Neuronal stem cell (in vitro differentiated cells): ENCODE data around the gene LCAT.

Experiments
- DNase-seq: peaks from one replicate; pipeline ENCODE4 v3.0.0-alpha.2; 2013; ENCODE audit warnings: low spot score
- H2AFZ ChIP-seq: one replicate; pipeline ENCODE4 v1.6.1; 2013; ENCODE audit warnings: mild to moderate bottlenecking, low read length, inconsistent platforms
- H2AK5ac ChIP-seq: 2 replicates; pipeline ENCODE4 v1.6.1; 2013; ENCODE audit warnings: low read depth, mild to moderate bottlenecking, inconsistent platforms, low read length, moderate library complexity, mixed read lengths
- H2BK120ac ChIP-seq: 2 replicates; pipeline ENCODE4 v1.6.1; 2013; ENCODE audit warnings: low read depth, mild to moderate bottlenecking, inconsistent platforms, low read length, moderate library complexity, mixed read lengths
- H2BK12ac ChIP-seq: one replicate; pipeline ENCODE4 v1.6.1; 2013; ENCODE audit warnings: low read length, inconsistent platforms
- H2BK15ac ChIP-seq: 2 replicates; pipeline ENCODE4 v1.6.1; 2013; ENCODE audit warnings: mild to moderate bottlenecking, low read length, inconsistent platforms, mixed read lengths
- H2BK5ac ChIP-seq: one replicate; pipeline ENCODE4 v1.6.1; 2013; ENCODE audit warnings: inconsistent platforms, mild to moderate bottlenecking, low read length, moderate library complexity
- H3K14ac ChIP-seq: one replicate; pipeline ENCODE4 v1.6.1; 2013; ENCODE audit warnings: low read length, inconsistent platforms
- H3K18ac ChIP-seq: 2 replicates; pipeline ENCODE4 v1.6.1; 2013; ENCODE audit warnings: low read length, inconsistent platforms
- H3K23ac ChIP-seq: 2 replicates; pipeline ENCODE4 v1.6.1; 2013; ENCODE audit warnings: low read depth, mild to moderate bottlenecking, mixed read lengths, low read length, inconsistent platforms; ENCODE audit not compliant: poor library complexity
- H3K27ac ChIP-seq: replicated peaks from 3 replicates; pipeline ENCODE4 v1.5.1; 2013; ENCODE audit warnings: low read length, inconsistent platforms
- H3K27me3 ChIP-seq, 3 experiments: 2 replicates each; pipeline ENCODE4 v1.6.1; 2013; ENCODE audit warnings: low read length in 3 of 3, mild to moderate bottlenecking in 2 of 3, inconsistent platforms in 1 of 3, low read depth in 1 of 3, mixed read lengths in 1 of 3, moderate library complexity in 1 of 3; ENCODE audit not compliant: control insufficient read depth in 3 of 3, insufficient read depth in 3 of 3
- H3K36me3 ChIP-seq, 2 donors: replicated peaks in 1 of 2; 2 replicates each; pipeline ENCODE4 v1.6.1; 2013; ENCODE audit warnings: low read length in 2 of 2; ENCODE audit not compliant: control insufficient read depth in 2 of 2, insufficient read depth in 2 of 2
- H3K4ac ChIP-seq: 2 replicates; pipeline ENCODE4 v1.6.1; 2013; ENCODE audit warnings: inconsistent platforms, mild to moderate bottlenecking, low read length, moderate library complexity
- H3K4me1 ChIP-seq, 2 donors: 1 replicate in 1 of 2; 2 replicates in 1 of 2; pipeline ENCODE4 v1.6.1; 2013; ENCODE audit warnings: low read length in 2 of 2, low read depth in 1 of 2; ENCODE audit not compliant: control insufficient read depth in 2 of 2, insufficient read depth in 1 of 2
- H3K4me2 ChIP-seq: one replicate; pipeline ENCODE4 v1.6.1; 2013; ENCODE audit warnings: mild to moderate bottlenecking, low read length, inconsistent platforms; ENCODE audit not compliant: insufficient read depth, poor library complexity, severe bottlenecking
- H3K4me3 ChIP-seq, 2 donors: 2 replicates each; pipeline ENCODE4 v1.5.1; 2013; ENCODE audit warnings: low read length in 2 of 2, mild to moderate bottlenecking in 2 of 2, inconsistent platforms in 1 of 2, moderate library complexity in 1 of 2
- H3K79me1 ChIP-seq: one replicate; pipeline ENCODE4 v1.6.1; 2013; ENCODE audit warnings: low read depth, mild to moderate bottlenecking, inconsistent platforms, low read length, moderate library complexity
- H3K9ac ChIP-seq: one replicate; pipeline ENCODE4 v1.6.1; 2013; ENCODE audit warnings: mild to moderate bottlenecking, low read depth, low read length, inconsistent platforms; ENCODE audit not compliant: poor library complexity
- H3K9me3 ChIP-seq, 2 donors: replicated peaks in 1 of 2; 2 replicates each; pipeline versions ENCODE3 to v1.6.1; 2013; ENCODE audit warnings: low read length in 2 of 2, mild to moderate bottlenecking in 2 of 2, inconsistent platforms in 1 of 2, low read depth in 1 of 2, mixed read lengths in 1 of 2, moderate library complexity in 1 of 2; ENCODE audit not compliant: control insufficient read depth in 2 of 2, insufficient read depth in 1 of 2
- H4K8ac ChIP-seq: one replicate; pipeline ENCODE4 v1.6.1; 2013; ENCODE audit warnings: low read depth, mild to moderate bottlenecking, inconsistent platforms, low read length, moderate library complexity
- H4K91ac ChIP-seq: one replicate; pipeline ENCODE4 v1.6.1; 2013; ENCODE audit warnings: low read length, low read depth, mild to moderate bottlenecking, inconsistent platforms; ENCODE audit not compliant: poor library complexity
- WGBS, 2 donors: extraction: QIAGEN DNeasy Blood & Tissue Kit; methylation state at CpG; one replicate each; pipeline ENCODE4 v1.1.7; 2013; ENCODE audit warnings: missing lambda C conversion rate in 2 of 2, mixed read lengths in 1 of 2; ENCODE audit not compliant: insufficient read length in 2 of 2, insufficient replicate concordance in 1 of 2; ENCODE audit errors: extremely low coverage in 2 of 2; 5-methylcytosine and 5-hydroxymethylcytosine counted together

Gene LCAT

DNA sequence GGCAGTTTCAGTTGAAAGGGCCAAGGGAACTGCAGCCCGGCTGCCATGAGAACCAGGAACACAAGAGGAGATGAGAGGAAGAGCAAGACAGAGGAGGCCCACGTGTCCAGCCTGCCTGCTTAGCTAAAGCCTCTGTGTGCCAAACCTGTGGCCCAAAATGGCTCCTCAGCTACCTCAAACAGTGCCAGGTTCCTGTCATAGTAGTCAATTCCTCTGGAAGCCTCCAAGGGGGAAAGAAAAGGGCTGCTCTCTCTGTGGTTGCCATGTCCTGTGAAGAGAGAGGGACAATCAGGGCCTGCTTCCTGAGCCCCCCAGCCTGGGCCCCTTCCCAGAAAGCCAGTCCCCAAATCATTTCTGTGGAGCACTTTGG lies 19.4 kb upstream of the LCAT start:
- no peaks in the 10 kb centered on the region for H3K9me3 ChIP-seq
- peaks cover 0 to 2% (median 0%) of the 10 kb centered on the region in 3 experiments for H3K27me3 ChIP-seq
- H3K18ac ChIP-seq, result no peak overlapping the region
- H3K4me3 ChIP-seq, result no peak overlapping the region
- H2BK120ac ChIP-seq, result no peak overlapping the region
- H3K79me1 ChIP-seq, result peaks cover 22% of the 10 kb centered on the region
- peaks cover 20 to 23% of the 10 kb centered on the region in 2 donors for H3K4me1 ChIP-seq
- no peak overlapping the region for H3K27ac ChIP-seq
- no peak overlapping the region for H4K8ac ChIP-seq
- no peak overlapping the region for H4K91ac ChIP-seq
- H3K14ac ChIP-seq, result no peak overlapping the region
- H3K4me2 ChIP-seq, result no peak overlapping the region
- no peak overlapping the region for H3K4ac ChIP-seq
- no peak overlapping the region for H2BK12ac ChIP-seq
- H2AFZ ChIP-seq, result no peak overlapping the region
- H3K9ac ChIP-seq, result no peak overlapping the region
- no peak overlapping the region for H2BK15ac ChIP-seq
- WGBS, 2 donors, result no CpG with 5 or more reads among the region's 2 CpGs
- peaks cover 49 to 54% of the 10 kb centered on the region in 2 donors for H3K36me3 ChIP-seq
- H2AK5ac ChIP-seq, result no peak overlapping the region
- H2BK5ac ChIP-seq, result no peak overlapping the region
- no peak for DNase-seq
- no peak overlapping the region for H3K23ac ChIP-seq

DNA sequence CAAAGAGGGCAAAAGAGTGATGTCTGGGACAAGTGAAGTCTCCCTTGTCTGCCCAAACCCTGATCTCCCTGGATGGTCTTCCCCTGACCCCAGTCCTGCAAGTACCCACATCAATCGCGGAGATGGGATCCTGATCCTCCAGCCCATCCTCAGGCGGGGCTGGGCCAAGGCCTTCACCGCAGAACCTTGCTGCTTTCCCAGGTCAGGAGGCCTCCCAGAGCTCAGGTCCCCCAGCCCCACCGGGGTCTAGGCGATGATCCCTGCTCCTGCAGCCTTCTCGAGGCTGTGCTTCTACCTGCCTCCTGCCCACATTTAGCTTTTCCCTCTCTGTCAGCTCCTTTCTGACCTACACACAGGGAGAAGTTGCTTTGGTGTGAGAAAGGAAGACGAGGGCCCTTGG lies 18.2 kb upstream of the LCAT start:
- Histone ChIP-seq H3K4ac (no peak overlapping the region), H2BK12ac (no peak overlapping the region), H2BK5ac (no peak overlapping the region), H2BK15ac (no peak overlapping the region), H3K79me1 (peaks cover 24% of the 10 kb centered on the region), H3K27me3 (peaks cover 0 to 2% (median 0%) of the 10 kb centered on the region in 3 experiments), H3K36me3 (peaks cover 56 to 64% of the 10 kb centered on the region in 2 donors), H4K8ac (no peak overlapping the region), H3K9me3 (no peaks in the 10 kb centered on the region), H3K14ac (no peak overlapping the region), H3K4me3 (no peak overlapping the region), H3K4me1 (peaks cover 13 to 20% of the 10 kb centered on the region in 2 donors), H2AFZ (no peak overlapping the region), H3K18ac (no peak overlapping the region), H2BK120ac (no peak overlapping the region), H3K9ac (no peak overlapping the region), H4K91ac (no peak overlapping the region), H3K4me2 (no peak overlapping the region), H3K23ac (no peak overlapping the region), H3K27ac (no peak overlapping the region), H2AK5ac (no peak overlapping the region)
- no CpG with 5 or more reads among the region's 8 CpGs for WGBS, 2 donors
- DNase-seq, result no peak

DNA sequence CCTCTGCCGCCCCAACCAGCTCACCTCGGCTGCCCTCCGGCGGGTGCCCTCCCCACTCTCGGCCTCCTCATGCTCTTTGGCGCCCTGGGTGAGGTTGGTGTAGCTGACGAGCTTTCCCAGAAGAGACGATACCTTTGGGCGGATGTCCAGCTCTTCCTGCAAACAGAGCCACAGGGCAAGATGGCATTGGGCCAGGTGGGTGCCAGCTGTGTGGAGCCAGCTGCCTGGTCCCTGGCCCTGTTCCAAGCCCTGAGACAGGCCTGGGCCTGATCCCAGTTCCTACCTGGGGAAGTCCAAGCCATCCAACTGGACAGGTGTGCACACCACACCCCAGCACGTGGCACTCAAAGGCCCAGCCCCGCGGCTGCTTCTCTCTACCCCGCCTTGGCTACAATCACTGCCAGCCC lies 17.6 kb upstream of the LCAT start:
- H2AFZ ChIP-seq, result no peak overlapping the region
- peaks cover 8 to 14% of the 10 kb centered on the region in 2 donors for H3K4me1 ChIP-seq
- H3K4me3 ChIP-seq, result no peak overlapping the region
- H4K8ac ChIP-seq, result no peak overlapping the region
- no peak overlapping the region for H3K4ac ChIP-seq
- no peak overlapping the region for H3K4me2 ChIP-seq
- H3K18ac ChIP-seq, result no peak overlapping the region
- H3K9me3 ChIP-seq, result no peaks in the 10 kb centered on the region
- H3K14ac ChIP-seq, result no peak overlapping the region
- no peak overlapping the region for H3K9ac ChIP-seq
- H2AK5ac ChIP-seq, result no peak overlapping the region
- H2BK15ac ChIP-seq, result no peak overlapping the region
- H4K91ac ChIP-seq, result no peak overlapping the region
- no peak overlapping the region for H3K27ac ChIP-seq
- DNase-seq, result no peak
- peaks cover 0 to 2% (median 0%) of the 10 kb centered on the region in 3 experiments for H3K27me3 ChIP-seq
- peaks cover 21% of the 10 kb centered on the region for H3K79me1 ChIP-seq
- no peak overlapping the region for H2BK5ac ChIP-seq
- no CpG with 5 or more reads among the region's 13 CpGs for WGBS, 2 donors
- no peak overlapping the region for H3K23ac ChIP-seq
- peaks cover 56 to 64% of the 10 kb centered on the region in 2 donors for H3K36me3 ChIP-seq
- no peak overlapping the region for H2BK12ac ChIP-seq
- no peak overlapping the region for H2BK120ac ChIP-seq

DNA sequence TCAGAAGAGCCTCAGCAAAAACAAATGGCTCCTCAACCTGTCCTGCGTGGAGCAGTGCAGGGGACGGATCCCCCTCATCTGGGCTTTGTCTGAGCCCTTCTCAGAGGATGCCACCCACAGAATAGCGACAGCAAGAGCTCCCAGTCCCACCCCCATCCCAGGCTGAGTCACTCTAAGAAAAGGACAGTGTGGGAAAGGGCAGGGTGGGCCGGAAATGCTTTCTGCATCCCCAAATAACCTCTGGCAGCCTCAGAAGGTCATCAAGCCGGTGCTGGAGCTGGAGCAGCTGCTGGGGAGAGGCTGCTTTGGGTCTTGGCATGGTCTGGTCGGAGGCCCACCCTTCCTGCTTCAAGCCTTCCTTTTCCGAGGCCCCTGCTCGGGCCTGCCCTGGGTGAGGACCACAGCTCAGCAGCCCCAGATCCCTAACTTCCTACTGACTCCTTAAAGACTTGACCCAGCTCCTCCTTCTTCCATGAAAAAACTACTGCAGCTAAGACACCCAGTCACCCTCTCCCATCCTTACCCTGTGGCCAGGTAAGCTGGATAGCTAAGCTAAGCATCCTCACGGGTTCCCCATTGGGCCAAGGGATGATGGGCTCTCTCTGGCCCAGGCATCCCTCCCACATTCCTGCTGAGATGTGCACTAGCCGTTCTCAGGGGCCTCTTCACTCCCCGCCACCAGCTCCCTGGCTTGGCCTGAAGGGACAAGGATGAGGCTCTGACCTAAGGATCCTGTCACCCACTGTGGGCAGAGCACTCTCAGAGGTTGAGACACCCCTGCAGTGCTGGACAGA lies 15.8 kb upstream of the LCAT start:
- Histone ChIP-seq H2BK12ac (no peak overlapping the region), H3K18ac (no peak overlapping the region), H3K36me3 (peaks cover 61 to 73% of the 10 kb centered on the region in 2 donors), H2BK15ac (no peak overlapping the region), H2BK120ac (no peak overlapping the region), H3K4ac (no peak overlapping the region), H3K4me1 (peaks cover 0 to 4% of the 10 kb centered on the region in 2 donors), H3K4me2 (no peak overlapping the region), H3K23ac (no peak overlapping the region), H3K9me3 (no peaks in the 10 kb centered on the region), H4K91ac (no peak overlapping the region), H2AFZ (peak overlapping the region; percentile 34), H4K8ac (no peak overlapping the region), H3K27ac (no peak overlapping the region), H3K4me3 (no peak overlapping the region), H3K27me3 (peaks cover 0 to 2% (median 0%) of the 10 kb centered on the region in 3 experiments), H3K14ac (no peak overlapping the region), H3K9ac (no peak overlapping the region), H2BK5ac (no peak overlapping the region), H2AK5ac (no peak overlapping the region), H3K79me1 (peaks cover 22% of the 10 kb centered on the region)
- WGBS, 2 donors, result no CpG with 5 or more reads among the region's 11 CpGs
- no peak for DNase-seq
